GM12878 (cell line): ENCODE measurements around the gene IFNAR2. TPM values are rescaled to one million over a fixed set of nuclear protein-coding genes. Genes with fewer than 3 reads are reported as not detected.

ENCODE experiments used
- CBX3 ChIP-seq: fragments of 200-600 bp; sonication (generic); IDR thresholded peaks from 2 replicates; pipeline ENCODE4 v1.6.1; 2016; ENCODE audit warnings: low read depth, borderline replicate concordance
- IRF3 ChIP-seq: fragments of 450-650 bp; IDR thresholded peaks from 2 replicates; pipeline ENCODE4 v1.6.1; 2014; ENCODE audit warnings: mild to moderate bottlenecking
- MLLT1 ChIP-seq: fragments of 450-650 bp; IDR thresholded peaks from 2 replicates; pipeline ENCODE4 v1.6.1; 2016; ENCODE audit warnings: mild to moderate bottlenecking
- PBX3 ChIP-seq: IDR thresholded peaks from 2 replicates; pipeline ENCODE4 v1.6.1; 2011; ENCODE audit warnings: mild to moderate bottlenecking, low read depth, low read length, moderate library complexity; ENCODE audit not compliant: insufficient replicate concordance
- PKNOX1 ChIP-seq: fragments of 450-650 bp; IDR thresholded peaks from 2 replicates; pipeline ENCODE4 v1.6.1; 2016; ENCODE audit warnings: mild to moderate bottlenecking
- SIX5 ChIP-seq: IDR thresholded peaks from 2 replicates; pipeline ENCODE4 v1.6.1; 2011; ENCODE audit warnings: mild to moderate bottlenecking, low read depth, low read length, moderate library complexity; ENCODE audit not compliant: severe bottlenecking
- SPI1 ChIP-seq: IDR thresholded peaks from 2 replicates; pipeline ENCODE4 v1.6.1; 2011; ENCODE audit warnings: low read depth, mild to moderate bottlenecking, low read length, moderate library complexity, borderline replicate concordance; ENCODE audit not compliant: insufficient read depth
- SREBF1 ChIP-seq: IDR thresholded peaks from 2 replicates; pipeline ENCODE4 v1.6.1; 2012; ENCODE audit warnings: mild to moderate bottlenecking, low read length
- polyA plus RNA-seq, 11 experiments: library from polyadenylated mRNA; depleted of rRNA in 4 of 11; unstranded in 6 of 11; stranded (reverse) in 5 of 11; fragments of >200 nt; fragmentation: Nextera tagmentation in 4 of 11; fragmentation: Illumina TruSeq in 1 of 11; extraction: Ambion mirVana in 4 of 11; extraction: Trizol in 1 of 11; gene quantifications; 1 replicate in 1 of 11; 2 replicates in 10 of 11; pipeline versions ENCODE4 v1.2.1 to v1.2.3, GENCODE V29; 2011 to 2016; ENCODE audit warnings: inconsistent platforms in 2 of 11, missing spikeins in 2 of 11, low read depth in 1 of 11
- total RNA-seq, 4 experiments: library from RNA; depleted of rRNA in 3 of 4; stranded (reverse); fragments of >200 nt in 3 of 4; fragmentation: Illumina TruSeq in 1 of 4; extraction: Trizol in 1 of 4; gene quantifications; 2 replicates each; pipeline versions ENCODE4 v1.2.1 to v1.2.3, GENCODE V29; 2013 to 2021

IFNAR2 gene
- total and polyA plus RNA-seq, 10 of the 15 experiments (the other 5 are each of a cell fraction or from before 2014, with no cell fraction given) = 8.5 to 99.7 (median 58.1) TPM

- TF ChIP-seq PBX3 (no peak), PKNOX1 (no peak), CBX3 (no peak), SPI1 (no peak), SIX5 (no peak), SREBF1 (no peak), IRF3 (no peak), MLLT1 (no peak)
Observed at GRCh38 chr21:33229784-33230544, at the start of gene IFNAR2 (continued).
